Endothelial cell of umbilical vein (primary cell): ENCODE measurements around the gene RAB9B.

Experiments
- POLR2A ChIP-seq: IDR thresholded peaks from 2 replicates; pipeline ENCODE4 v1.6.1; 2012; ENCODE audit warnings: low read depth, mild to moderate bottlenecking, control low read depth, low read length
- POLR2AphosphoS5 ChIP-seq: IDR thresholded peaks from 2 replicates; pipeline ENCODE4 v1.6.1; 2012; ENCODE audit warnings: low read depth, mild to moderate bottlenecking, control low read depth, low read length, moderate library complexity; ENCODE audit not compliant: insufficient read depth
- TF ChIP-seq, protein P1 (sequence below), 2 donors: IDR thresholded peaks; 1 replicate in 1 of 2; 2 replicates in 1 of 2; pipeline ENCODE4 v1.5.1; 2011; ENCODE audit warnings: low read length in 2 of 2, mild to moderate bottlenecking in 2 of 2, moderate library complexity in 2 of 2, control low read depth in 1 of 2, inconsistent platforms in 1 of 2, low read depth in 1 of 2; ENCODE audit not compliant: insufficient read depth in 1 of 2; ENCODE audit errors: extremely low read depth in 1 of 2

- TF ChIP-seq, protein P1, sequence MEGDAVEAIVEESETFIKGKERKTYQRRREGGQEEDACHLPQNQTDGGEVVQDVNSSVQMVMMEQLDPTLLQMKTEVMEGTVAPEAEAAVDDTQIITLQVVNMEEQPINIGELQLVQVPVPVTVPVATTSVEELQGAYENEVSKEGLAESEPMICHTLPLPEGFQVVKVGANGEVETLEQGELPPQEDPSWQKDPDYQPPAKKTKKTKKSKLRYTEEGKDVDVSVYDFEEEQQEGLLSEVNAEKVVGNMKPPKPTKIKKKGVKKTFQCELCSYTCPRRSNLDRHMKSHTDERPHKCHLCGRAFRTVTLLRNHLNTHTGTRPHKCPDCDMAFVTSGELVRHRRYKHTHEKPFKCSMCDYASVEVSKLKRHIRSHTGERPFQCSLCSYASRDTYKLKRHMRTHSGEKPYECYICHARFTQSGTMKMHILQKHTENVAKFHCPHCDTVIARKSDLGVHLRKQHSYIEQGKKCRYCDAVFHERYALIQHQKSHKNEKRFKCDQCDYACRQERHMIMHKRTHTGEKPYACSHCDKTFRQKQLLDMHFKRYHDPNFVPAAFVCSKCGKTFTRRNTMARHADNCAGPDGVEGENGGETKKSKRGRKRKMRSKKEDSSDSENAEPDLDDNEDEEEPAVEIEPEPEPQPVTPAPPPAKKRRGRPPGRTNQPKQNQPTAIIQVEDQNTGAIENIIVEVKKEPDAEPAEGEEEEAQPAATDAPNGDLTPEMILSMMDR (IDR thresholded peaks at IDR 0.05; ENCODE audit: extremely low read depth in 1 of 2, insufficient read depth in 1 of 2, low read depth in 1 of 2, low read length in 2 of 2): no peak
- no peak for TF ChIP-seq POLR2AphosphoS5
- no peak for TF ChIP-seq POLR2A
Observed at GRCh38 chrX:103793545-103793940, 38.5 kb downstream of the RAB9B start.
